ENCODE measurements around the gene NYAP1.
"Not testable (repeated sequence)": the region's sequence is repeated elsewhere in the genome, so short reads cannot be mapped to it uniquely, and the experiment has no call there.

The NYAP1 gene

GRCh38 chr7:100491192-100491578, 7.5 kb downstream of the NYAP1 start:
- DNase-seq (ENCODE audit: low read depth): no peak
- TF ChIP-seq CTCF (IDR thresholded peaks at IDR 0.05; ENCODE audit: low read length, missing control alignments): no peak
- H3K4me3 ChIP-seq (replicated peaks; ENCODE audit: low read depth, low read length): no peak overlapping the region

GRCh38 chr7:100492738-100493475, 9.2 kb downstream of the NYAP1 start:
- DNase-seq (ENCODE audit: low read depth): no peak
- no peak for TF ChIP-seq CTCF (IDR thresholded peaks at IDR 0.05; ENCODE audit: low read length, missing control alignments)
- H3K4me3 ChIP-seq (replicated peaks; ENCODE audit: low read depth, low read length): no peak overlapping the region

- TF ChIP-seq CTCF (IDR thresholded peaks at IDR 0.05; ENCODE audit: low read length, missing control alignments): no peak
- no peak for DNase-seq (ENCODE audit: low read depth)
- no peak overlapping the region for H3K4me3 ChIP-seq (replicated peaks; ENCODE audit: low read depth, low read length)
These were observed 9.9 kb downstream of the NYAP1 start for GRCh38 chr7:100493476-100494264.

- DNase-seq (ENCODE audit: low read depth): no peak
- H3K4me3 ChIP-seq (replicated peaks; ENCODE audit: low read depth, low read length): no peak overlapping the region
- TF ChIP-seq CTCF (IDR thresholded peaks at IDR 0.05; ENCODE audit: low read length, missing control alignments): no peak
These were observed 12.8 kb downstream of the NYAP1 start for GRCh38 chr7:100496509-100496908.

GRCh38 chr7:100500743-100501142, 17.0 kb downstream of the NYAP1 start:
- DNase-seq (ENCODE audit: low read depth); H3K4me3 ChIP-seq (replicated peaks; ENCODE audit: low read depth, low read length): not testable (repeated sequence)

GRCh38 chr7:100504031-100504430, 20.3 kb downstream of the NYAP1 start:
- H3K4me3 ChIP-seq (replicated peaks; ENCODE audit: low read depth, low read length); DNase-seq (ENCODE audit: low read depth): not testable (repeated sequence)

GRCh38 chr7:100504887-100505611, 21.3 kb downstream of the NYAP1 start:
- DNase-seq (ENCODE audit: low read depth): no peak
- no peak for TF ChIP-seq CTCF (IDR thresholded peaks at IDR 0.05; ENCODE audit: low read length, missing control alignments)
- no peak overlapping the region for H3K4me3 ChIP-seq (replicated peaks; ENCODE audit: low read depth, low read length)

All from fibroblast of pulmonary artery (primary cell).